ENCODE results near the gene CAMK1D. TPM values are rescaled to one million over a fixed set of nuclear protein-coding genes. Genes with fewer than 3 reads are reported as not detected.

Gene CAMK1D
- total and polyA plus RNA-seq, 2 experiments from 2014 or later = 4.6 to 7.2 TPM

- TF ChIP-seq REST (IDR thresholded peaks at IDR 0.05; ENCODE audit: unreplicated experiment) (no peak), CTCF (conservative IDR thresholded peaks at IDR 0.05; ENCODE audit: low read depth in 2 of 2) (no peak), ETS1 (IDR thresholded peaks at IDR 0.05) (no peak), EZH2 (IDR thresholded peaks at IDR 0.05; ENCODE audit: low read depth, unreplicated experiment) (no peak), ZNF331 (CRISPR knock-in tag; IDR thresholded peaks at IDR 0.05; ENCODE audit: low read depth) (no peak)
Observed at GRCh38 chr10:12466704-12467305, 117.5 kb downstream of the CAMK1D start (continued).

GRCh38 chr10:12469345-12469744, 120.0 kb downstream of the CAMK1D start:
- H3K27ac Mint-ChIP-seq = no peak overlapping the region
- TF ChIP-seq CREB1 (CRISPR knock-in tag; IDR thresholded peaks at IDR 0.05; ENCODE audit: low read depth) = no peak
- no peak for TF ChIP-seq EZH2phosphoT487 (IDR thresholded peaks at IDR 0.05; ENCODE audit: unreplicated experiment)
- TF ChIP-seq JUNB (IDR thresholded peaks at IDR 0.05; ENCODE audit: unreplicated experiment) = no peak
- TF ChIP-seq ETS1 (IDR thresholded peaks at IDR 0.05) = no peak
- no peak for TF ChIP-seq ZNF114 (CRISPR knock-in tag; IDR thresholded peaks at IDR 0.05)
- no peak for TF ChIP-seq STAT1 (IDR thresholded peaks at IDR 0.05; ENCODE audit: unreplicated experiment)
- no peaks in the 10 kb centered on the region for H3K9me2 ChIP-seq (ENCODE audit: insufficient read depth)

More at GRCh38 chr10:12469345-12469744, 120.0 kb downstream of the CAMK1D start:
- Histone ChIP-seq H3K4me3 (no peak overlapping the region), H3K36me3 (ENCODE audit: insufficient read depth) (no peaks in the 10 kb centered on the region), H3K79me2 (replicated peaks; ENCODE audit: insufficient read depth) (no peaks in the 10 kb centered on the region), H2AFZ (no peak overlapping the region), H3K27ac (ENCODE audit: low read depth) (no peak overlapping the region), H3F3A (replicated peaks; ENCODE audit: low read depth) (no peaks in the 10 kb centered on the region), H4K20me1 (replicated peaks; ENCODE audit: insufficient read depth) (no peaks in the 10 kb centered on the region), H3K4me1 (ENCODE audit: insufficient read depth) (no peaks in the 10 kb centered on the region; the same call in 1 of the 2 replicates), H3K4me2 (no peak overlapping the region), H3K27me3 (ENCODE audit: insufficient read depth) (no peaks in the 10 kb centered on the region)
- ATAC-seq (no peak), DNase-seq (ENCODE audit: low spot score) (no peak)
- H3K36me3 Mint-ChIP-seq (ENCODE audit: low read depth) = no peaks in the 10 kb centered on the region
- H3K9me3 Mint-ChIP-seq = no peaks in the 10 kb centered on the region; the same call in 2 of the 3 replicates
- H3K4me3 Mint-ChIP-seq = no peak overlapping the region
- H3K27me3 Mint-ChIP-seq (ENCODE audit: insufficient read depth, low read depth, poor library complexity) = no peaks in the 10 kb centered on the region
- peaks cover 21% of the 10 kb centered on the region for H3K4me1 Mint-ChIP-seq
